Measurements from ENCODE around the gene ITPR3. TPM values are rescaled to one million over a fixed set of nuclear protein-coding genes. Genes with fewer than 3 reads are reported as not detected.
"Not testable (repeated sequence)": the region's sequence is repeated elsewhere in the genome, so short reads cannot be mapped to it uniquely, and the experiment has no call there.

ITPR3 gene
- total RNA-seq, 1 experiment from 2014 or later = 86.9 TPM

DNA sequence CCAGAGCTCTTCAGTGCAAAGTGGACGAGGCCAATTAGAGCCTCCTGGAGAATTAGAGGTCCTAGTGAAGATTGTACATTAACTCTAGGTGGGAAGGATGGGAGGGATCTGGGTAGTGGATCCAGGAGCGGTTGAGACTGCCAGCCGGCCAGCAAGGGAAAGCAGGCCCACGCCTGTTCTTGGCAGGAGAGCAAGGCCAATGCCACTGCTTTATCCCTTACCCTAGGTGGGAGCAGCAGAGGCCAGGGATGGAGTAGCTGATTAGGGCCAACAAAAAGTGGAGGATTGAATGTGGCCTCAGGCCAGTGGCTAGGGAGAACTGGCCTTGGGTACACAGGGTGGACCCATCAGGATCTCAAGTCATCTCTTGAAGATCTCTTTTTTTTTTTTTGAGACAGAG is 3.7 kb downstream of the ITPR3 start:
- CTCF ChIA-PET = interaction anchor here (0.6 to 2.0 kb wide), 5 partner anchors 17 to 529 kb away, joined by 3 to 6 read pairs (median 4); no protein-coding TSS in a partner anchor

DNA sequence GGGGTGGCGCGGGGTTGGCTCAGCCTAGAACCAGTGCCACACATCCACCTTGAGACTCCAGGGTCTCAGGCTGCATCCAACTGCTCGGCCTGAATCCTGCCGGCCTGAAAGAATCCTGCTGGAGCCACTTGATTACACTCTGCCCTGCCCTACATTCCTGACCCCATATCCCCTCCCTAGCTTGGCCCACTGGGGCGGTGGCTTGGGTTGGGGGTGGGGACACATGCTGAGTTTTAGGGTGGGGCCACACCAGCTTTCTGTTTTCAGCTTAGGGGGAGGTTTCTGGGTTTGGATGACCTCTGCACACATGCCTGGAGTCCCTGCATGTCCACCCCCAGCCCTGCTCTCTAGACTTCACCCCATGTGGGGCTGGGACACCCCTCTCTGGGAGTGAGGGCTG is 6.8 kb downstream of the ITPR3 start:
- no peaks in the 10 kb centered on the region for H3K27me3 Mint-ChIP-seq (ENCODE audit: insufficient read depth, unreplicated experiment)
- no peak overlapping the region for H3K4me3 Mint-ChIP-seq (ENCODE audit: unreplicated experiment)
- DNase-seq (ENCODE audit: unreplicated experiment) = no peak
- peaks cover 41% of the 10 kb centered on the region for H3K36me3 Mint-ChIP-seq (ENCODE audit: insufficient read depth, unreplicated experiment)
- POLR2A ChIA-PET = interaction anchor here (0.6 kb wide), 1 partner anchor 310 kb away, joined by 3 read pairs; no protein-coding TSS in a partner anchor
- H3K9me3 Mint-ChIP-seq (ENCODE audit: unreplicated experiment) = no peaks in the 10 kb centered on the region
- intact Hi-C loops (cut with micrococcal nuclease) = no loop called here
- TF ChIP-seq, protein P1, sequence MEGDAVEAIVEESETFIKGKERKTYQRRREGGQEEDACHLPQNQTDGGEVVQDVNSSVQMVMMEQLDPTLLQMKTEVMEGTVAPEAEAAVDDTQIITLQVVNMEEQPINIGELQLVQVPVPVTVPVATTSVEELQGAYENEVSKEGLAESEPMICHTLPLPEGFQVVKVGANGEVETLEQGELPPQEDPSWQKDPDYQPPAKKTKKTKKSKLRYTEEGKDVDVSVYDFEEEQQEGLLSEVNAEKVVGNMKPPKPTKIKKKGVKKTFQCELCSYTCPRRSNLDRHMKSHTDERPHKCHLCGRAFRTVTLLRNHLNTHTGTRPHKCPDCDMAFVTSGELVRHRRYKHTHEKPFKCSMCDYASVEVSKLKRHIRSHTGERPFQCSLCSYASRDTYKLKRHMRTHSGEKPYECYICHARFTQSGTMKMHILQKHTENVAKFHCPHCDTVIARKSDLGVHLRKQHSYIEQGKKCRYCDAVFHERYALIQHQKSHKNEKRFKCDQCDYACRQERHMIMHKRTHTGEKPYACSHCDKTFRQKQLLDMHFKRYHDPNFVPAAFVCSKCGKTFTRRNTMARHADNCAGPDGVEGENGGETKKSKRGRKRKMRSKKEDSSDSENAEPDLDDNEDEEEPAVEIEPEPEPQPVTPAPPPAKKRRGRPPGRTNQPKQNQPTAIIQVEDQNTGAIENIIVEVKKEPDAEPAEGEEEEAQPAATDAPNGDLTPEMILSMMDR (IDR thresholded peaks at IDR 0.05; ENCODE audit: unreplicated experiment) = no peak
- no TSS peak for BruUV-seq (replicated peaks)
- CTCF ChIA-PET = no interaction called here
- H3K4me1 Mint-ChIP-seq (ENCODE audit: insufficient read depth, unreplicated experiment) = peaks cover 62% of the 10 kb centered on the region
- peak overlapping the region; percentile 61 for H3K27ac Mint-ChIP-seq (ENCODE audit: low read depth, unreplicated experiment)

More for the DNA sequence above, 3.7 kb downstream of the ITPR3 start:
- no peaks in the 10 kb centered on the region for H3K9me3 Mint-ChIP-seq (ENCODE audit: unreplicated experiment)
- DNase-seq (ENCODE audit: unreplicated experiment) = no peak
- intact Hi-C loops (cut with micrococcal nuclease) = no loop called here
- H3K36me3 Mint-ChIP-seq (ENCODE audit: insufficient read depth, unreplicated experiment) = peaks cover 32% of the 10 kb centered on the region
- H3K4me3 Mint-ChIP-seq (ENCODE audit: unreplicated experiment) = peak overlapping the region; percentile 17
- TF ChIP-seq, protein P1 (IDR thresholded peaks at IDR 0.05; ENCODE audit: unreplicated experiment) = no peak
- H3K4me1 Mint-ChIP-seq (ENCODE audit: insufficient read depth, unreplicated experiment) = peaks cover 44% of the 10 kb centered on the region
- H3K27me3 Mint-ChIP-seq (ENCODE audit: insufficient read depth, unreplicated experiment) = no peaks in the 10 kb centered on the region
- POLR2A ChIA-PET = interaction anchor here (0.6 kb wide), 1 partner anchor 38 kb away, joined by 4 read pairs; no protein-coding TSS in a partner anchor
- BruUV-seq (replicated peaks) = no TSS peak
- peak overlapping the region; percentile 84 for H3K27ac Mint-ChIP-seq (ENCODE audit: low read depth, unreplicated experiment)

GRCh38 chr6:33628401-33628964 is 7.4 kb downstream of the ITPR3 start:
- BruUV-seq (replicated peaks) = no TSS peak
- Mint-ChIP-seq H3K4me3 (ENCODE audit: unreplicated experiment) (no peak overlapping the region), H3K27me3 (ENCODE audit: insufficient read depth, unreplicated experiment) (no peaks in the 10 kb centered on the region), H3K27ac (ENCODE audit: low read depth, unreplicated experiment) (peak overlapping the region; percentile 61), H3K9me3 (ENCODE audit: unreplicated experiment) (no peaks in the 10 kb centered on the region), H3K4me1 (ENCODE audit: insufficient read depth, unreplicated experiment) (peaks cover 60% of the 10 kb centered on the region), H3K36me3 (ENCODE audit: insufficient read depth, unreplicated experiment) (peaks cover 41% of the 10 kb centered on the region)
- POLR2A ChIA-PET = interaction anchor here (0.6 to 1.2 kb wide), 2 partner anchors 8 to 311 kb away, joined by 3 read pairs; partner anchors contain the start of gene ITPR3
- TF ChIP-seq, protein P1 (IDR thresholded peaks at IDR 0.05; ENCODE audit: unreplicated experiment) = no peak
- CTCF ChIA-PET = interaction anchor here (0.6 kb wide), 1 partner anchor 9 kb away, joined by 5 read pairs; no protein-coding TSS in a partner anchor
- intact Hi-C loops (cut with micrococcal nuclease) = no loop called here
- no peak for DNase-seq (ENCODE audit: unreplicated experiment)

- TF ChIP-seq, protein P1 (IDR thresholded peaks at IDR 0.05; ENCODE audit: unreplicated experiment) = no peak
- Mint-ChIP-seq H3K27me3 (ENCODE audit: insufficient read depth, unreplicated experiment) (no peaks in the 10 kb centered on the region), H3K4me1 (ENCODE audit: insufficient read depth, unreplicated experiment) (peaks cover 54% of the 10 kb centered on the region), H3K4me3 (ENCODE audit: unreplicated experiment) (no peak overlapping the region), H3K27ac (ENCODE audit: low read depth, unreplicated experiment) (peak overlapping the region; percentile 81), H3K36me3 (ENCODE audit: insufficient read depth, unreplicated experiment) (peaks cover 32% of the 10 kb centered on the region), H3K9me3 (ENCODE audit: unreplicated experiment) (no peaks in the 10 kb centered on the region)
- BruUV-seq (replicated peaks) = no TSS peak
- intact Hi-C loops (cut with micrococcal nuclease) = no loop called here
- no peak for DNase-seq (ENCODE audit: unreplicated experiment)
- ChIA-PET CTCF (interaction anchor here (0.6 to 0.9 kb wide), 3 partner anchors 15 to 43 kb away, joined by 3 to 6 read pairs (median 4); no protein-coding TSS in a partner anchor), POLR2A (interaction anchor here (0.5 to 4.5 kb wide), 3 partner anchors 8 to 40 kb away, joined by 3 to 51 read pairs (median 3); partner anchors contain the start of gene ITPR3)
Measured at GRCh38 chr6:33630014-33630413, 8.9 kb downstream of the ITPR3 start.

GRCh38 chr6:33631521-33631920 is 10.4 kb downstream of the ITPR3 start:
- H3K9me3 Mint-ChIP-seq (ENCODE audit: unreplicated experiment); DNase-seq (ENCODE audit: unreplicated experiment); H3K4me3 Mint-ChIP-seq (ENCODE audit: unreplicated experiment); intact Hi-C loops (cut with micrococcal nuclease); BruUV-seq (replicated peaks); H3K27me3 Mint-ChIP-seq (ENCODE audit: insufficient read depth, unreplicated experiment): not testable (repeated sequence)
- H3K4me1 Mint-ChIP-seq (ENCODE audit: insufficient read depth, unreplicated experiment) = peaks cover 59% of the 10 kb centered on the region
- POLR2A ChIA-PET = interaction anchor here (0.9 to 4.5 kb wide), 4 partner anchors 10 to 55 kb away, joined by 3 to 51 read pairs (median 3); partner anchors contain the start of gene ITPR3
- CTCF ChIA-PET = interaction anchor here (0.6 to 2.3 kb wide), 8 partner anchors 8 to 46 kb away, joined by 3 to 24 read pairs (median 8); no protein-coding TSS in a partner anchor
- H3K27ac Mint-ChIP-seq (ENCODE audit: low read depth, unreplicated experiment) = peak overlapping the region; percentile 81
- peaks cover 29% of the 10 kb centered on the region for H3K36me3 Mint-ChIP-seq (ENCODE audit: insufficient read depth, unreplicated experiment)

Data from MCF 10A (cell line).